ENCODE results near the gene CA10. TPM values are rescaled to one million over a fixed set of nuclear protein-coding genes. Genes with fewer than 3 reads are reported as not detected.

Gene CA10
- total RNA-seq, 6 experiments from 2014 or later, result not detected

DNA sequence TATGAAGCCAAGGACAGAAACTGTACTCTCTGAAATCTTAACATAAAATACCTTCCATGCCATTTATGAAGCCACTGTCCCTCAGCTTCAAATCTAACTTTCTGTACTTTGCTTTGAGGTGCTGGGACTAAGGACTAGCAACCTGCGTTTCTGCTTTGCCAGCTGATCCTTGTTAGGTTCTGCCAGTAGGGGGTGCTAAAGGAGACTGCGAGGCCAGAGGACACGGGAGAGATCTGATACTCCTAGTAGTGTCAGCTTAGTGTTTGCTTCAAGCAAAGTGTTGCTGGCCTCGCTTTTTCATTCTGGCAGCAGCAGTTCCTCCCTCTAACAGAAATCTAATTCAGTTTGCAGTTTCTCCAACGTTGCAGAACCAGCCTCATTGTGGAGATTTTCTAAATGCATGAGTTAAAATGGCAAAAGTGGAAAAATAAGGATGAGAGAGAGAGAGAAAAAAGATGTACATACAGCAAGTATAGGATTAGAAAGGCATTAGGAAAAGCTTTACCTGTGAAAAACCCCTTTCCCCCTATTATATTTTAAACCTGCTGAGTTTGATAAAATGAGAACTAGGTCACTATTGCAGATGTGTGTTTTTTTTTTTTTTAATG, 297.5 kb downstream of the CA10 start:
- H3K27me3 Mint-ChIP-seq (ENCODE audit: insufficient read depth), result no peaks in the 10 kb centered on the region
- H3K36me3 Mint-ChIP-seq (ENCODE audit: low read depth), result no peaks in the 10 kb centered on the region
- TF ChIP-seq, protein P1, sequence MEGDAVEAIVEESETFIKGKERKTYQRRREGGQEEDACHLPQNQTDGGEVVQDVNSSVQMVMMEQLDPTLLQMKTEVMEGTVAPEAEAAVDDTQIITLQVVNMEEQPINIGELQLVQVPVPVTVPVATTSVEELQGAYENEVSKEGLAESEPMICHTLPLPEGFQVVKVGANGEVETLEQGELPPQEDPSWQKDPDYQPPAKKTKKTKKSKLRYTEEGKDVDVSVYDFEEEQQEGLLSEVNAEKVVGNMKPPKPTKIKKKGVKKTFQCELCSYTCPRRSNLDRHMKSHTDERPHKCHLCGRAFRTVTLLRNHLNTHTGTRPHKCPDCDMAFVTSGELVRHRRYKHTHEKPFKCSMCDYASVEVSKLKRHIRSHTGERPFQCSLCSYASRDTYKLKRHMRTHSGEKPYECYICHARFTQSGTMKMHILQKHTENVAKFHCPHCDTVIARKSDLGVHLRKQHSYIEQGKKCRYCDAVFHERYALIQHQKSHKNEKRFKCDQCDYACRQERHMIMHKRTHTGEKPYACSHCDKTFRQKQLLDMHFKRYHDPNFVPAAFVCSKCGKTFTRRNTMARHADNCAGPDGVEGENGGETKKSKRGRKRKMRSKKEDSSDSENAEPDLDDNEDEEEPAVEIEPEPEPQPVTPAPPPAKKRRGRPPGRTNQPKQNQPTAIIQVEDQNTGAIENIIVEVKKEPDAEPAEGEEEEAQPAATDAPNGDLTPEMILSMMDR (IDR thresholded peaks at IDR 0.05), result peak; percentile 37; the same call in 1 of the 2 replicates
- H3K9me3 Mint-ChIP-seq, result peaks cover 28% of the 10 kb centered on the region
- H3K4me1 Mint-ChIP-seq (ENCODE audit: low read depth), result no peaks in the 10 kb centered on the region
- no peak for DNase-seq
- no peak overlapping the region for H3K4me3 Mint-ChIP-seq
- H3K27ac Mint-ChIP-seq, result no peak overlapping the region

DNA sequence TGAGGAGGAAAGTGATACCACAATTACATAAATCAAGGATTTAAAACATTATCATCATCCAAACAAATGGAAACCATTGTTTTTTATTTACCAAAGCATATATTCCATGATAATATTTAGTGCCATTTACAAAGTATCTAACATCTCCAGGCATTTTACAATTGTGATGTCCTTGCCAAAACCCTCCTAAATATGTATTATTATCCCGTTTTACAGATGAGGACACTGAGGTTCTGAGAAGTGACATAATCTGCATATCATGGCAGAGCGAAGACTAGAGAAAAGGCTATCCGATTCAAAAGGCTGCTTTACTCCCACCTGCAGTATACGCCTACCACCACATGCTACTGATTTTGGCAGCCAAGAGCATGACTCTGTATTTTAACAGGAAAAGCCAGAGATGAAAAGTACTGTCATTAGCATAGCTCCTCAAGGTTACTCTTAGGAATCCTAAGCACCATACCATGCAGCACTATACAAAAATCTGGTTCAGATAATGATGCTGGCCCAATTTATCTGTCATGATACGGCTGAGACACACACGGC, 301.4 kb downstream of the CA10 start:
- TF ChIP-seq, protein P1 (IDR thresholded peaks at IDR 0.05), result no peak
- Mint-ChIP-seq H3K4me3 (no peak overlapping the region), H3K9me3 (peaks cover 28% of the 10 kb centered on the region), H3K4me1 (ENCODE audit: low read depth) (no peaks in the 10 kb centered on the region), H3K27ac (no peak overlapping the region), H3K27me3 (ENCODE audit: insufficient read depth) (no peaks in the 10 kb centered on the region; the same call in 1 of the 2 replicates), H3K36me3 (ENCODE audit: low read depth) (no peaks in the 10 kb centered on the region)
- no peak for DNase-seq

DNA sequence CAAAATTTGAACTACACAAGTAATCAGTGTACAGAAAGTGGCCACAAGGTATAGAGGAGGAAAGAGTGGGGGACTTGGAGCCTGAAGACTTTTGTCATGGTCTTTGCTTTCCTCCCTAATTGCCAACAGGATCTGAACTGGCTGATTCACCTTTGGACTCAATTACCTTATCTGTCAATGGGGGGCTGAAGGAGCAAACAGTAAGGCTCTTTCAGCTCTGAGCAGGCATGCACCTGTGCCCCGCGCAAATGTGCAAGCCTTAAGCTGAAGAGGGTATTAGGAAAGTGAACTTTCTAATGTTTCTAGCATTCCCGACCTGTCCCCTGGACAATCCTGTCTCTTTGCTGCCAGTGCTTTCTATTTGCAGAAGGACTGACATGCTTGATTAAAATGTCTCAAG, 302.7 kb downstream of the CA10 start:
- TF ChIP-seq, protein P1 (IDR thresholded peaks at IDR 0.05), result no peak
- no peak for DNase-seq
- Mint-ChIP-seq H3K27ac (no peak overlapping the region), H3K4me1 (ENCODE audit: low read depth) (no peaks in the 10 kb centered on the region), H3K36me3 (ENCODE audit: low read depth) (no peaks in the 10 kb centered on the region), H3K27me3 (ENCODE audit: insufficient read depth) (no peaks in the 10 kb centered on the region; the same call in 1 of the 2 replicates), H3K4me3 (no peak overlapping the region), H3K9me3 (peaks cover 29% of the 10 kb centered on the region)

DNA sequence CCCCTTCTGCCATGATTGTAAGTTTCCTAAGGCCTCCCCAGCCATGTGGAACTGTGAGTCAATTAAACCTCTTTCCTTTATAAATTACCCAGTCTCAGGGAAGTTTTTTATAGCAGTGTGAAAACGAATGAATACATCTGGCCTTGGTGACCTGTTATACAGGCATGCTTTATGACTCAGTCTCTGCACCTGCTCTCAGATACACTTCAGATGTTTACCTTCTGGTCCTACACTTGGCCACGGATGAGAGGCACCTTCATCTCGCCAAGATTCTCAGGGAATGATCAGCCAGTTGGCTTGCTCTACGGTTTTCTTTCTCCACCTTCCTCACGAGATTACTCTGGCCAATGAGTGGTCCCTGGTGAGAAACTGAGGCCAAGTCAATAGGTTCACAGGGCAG, 304.7 kb downstream of the CA10 start:
- H3K27ac Mint-ChIP-seq, result no peak overlapping the region
- no peaks in the 10 kb centered on the region; the same call in 1 of the 2 replicates for H3K27me3 Mint-ChIP-seq (ENCODE audit: insufficient read depth)
- no peaks in the 10 kb centered on the region for H3K36me3 Mint-ChIP-seq (ENCODE audit: low read depth)
- no peak overlapping the region for H3K4me3 Mint-ChIP-seq
- peaks cover 29% of the 10 kb centered on the region for H3K9me3 Mint-ChIP-seq
- TF ChIP-seq, protein P1 (IDR thresholded peaks at IDR 0.05), result no peak
- H3K4me1 Mint-ChIP-seq (ENCODE audit: low read depth), result no peaks in the 10 kb centered on the region
- no peak for DNase-seq

DNA sequence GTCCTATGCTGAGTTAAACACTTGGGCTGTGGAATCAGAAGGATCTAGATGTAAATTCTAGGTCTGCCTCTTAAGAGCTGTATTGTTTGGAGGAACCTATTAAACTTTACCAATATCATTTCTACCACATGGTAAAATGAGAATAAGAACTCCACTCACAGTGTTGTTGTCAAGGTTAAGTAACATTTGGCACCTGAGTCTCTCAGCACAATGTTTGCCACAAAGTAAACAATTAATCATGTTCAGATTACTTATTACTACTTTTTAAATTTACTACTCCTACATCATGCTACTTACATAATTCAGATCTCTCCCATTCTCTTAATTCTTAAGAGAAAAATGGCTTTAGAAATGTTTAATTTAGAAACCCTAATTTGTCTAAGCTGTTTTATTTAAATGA, 305.9 kb downstream of the CA10 start:
- H3K36me3 Mint-ChIP-seq (ENCODE audit: low read depth), result no peaks in the 10 kb centered on the region
- no peaks in the 10 kb centered on the region; the same call in none of the 2 replicates for H3K27me3 Mint-ChIP-seq (ENCODE audit: insufficient read depth)
- no peak for DNase-seq

More for the DNA sequence above, 305.9 kb downstream of the CA10 start:
- no peak overlapping the region for H3K27ac Mint-ChIP-seq
- H3K9me3 Mint-ChIP-seq, result peaks cover 36% of the 10 kb centered on the region
- TF ChIP-seq, protein P1 (IDR thresholded peaks at IDR 0.05), result no peak
- no peaks in the 10 kb centered on the region for H3K4me1 Mint-ChIP-seq (ENCODE audit: low read depth)
- H3K4me3 Mint-ChIP-seq, result no peak overlapping the region
